AG09309 (cell line): Measurements from ENCODE around the gene VEZT.

Experiments used
- DNase-seq: peaks from one replicate; pipeline ENCODE4 v3.0.0-alpha.2; 2010; ENCODE audit warnings: low read depth
- H3K4me3 ChIP-seq: 2 replicates; pipeline ENCODE4 v1.5.1; 2011; ENCODE audit warnings: mild to moderate bottlenecking, low read depth, low read length, moderate library complexity; ENCODE audit not compliant: control insufficient read depth
- CTCF ChIP-seq: IDR thresholded peaks from 2 replicates; pipeline ENCODE4 v1.5.1; 2011; ENCODE audit warnings: mild to moderate bottlenecking, low read depth, low read length, inconsistent platforms; ENCODE audit not compliant: insufficient read depth, control insufficient read depth; ENCODE audit errors: missing control alignments

Gene VEZT

GRCh38 chr12:95351748-95352147 lies 134.1 kb downstream of the VEZT start:
- no peak overlapping the region for H3K4me3 ChIP-seq
- no peak for DNase-seq
- no peak for TF ChIP-seq CTCF
